Glutamatergic neuron (in vitro differentiated cells): ENCODE measurements around the gene CLDN2. TPM values are rescaled to one million over a fixed set of nuclear protein-coding genes. Genes with fewer than 3 reads are reported as not detected.

Source experiments
- DNase-seq: peaks from one replicate; pipeline ENCODE4 v3.0.0; 2022
- H3K27ac Mint-ChIP-seq: one replicate; pipeline ENCODE4 v1.8.0; 2020; ENCODE audit warnings: mild to moderate bottlenecking, mixed read lengths, inconsistent platforms; ENCODE audit not compliant: unreplicated experiment
- H3K27me3 Mint-ChIP-seq: one replicate; pipeline ENCODE4 v1.8.0; 2020; ENCODE audit warnings: mild to moderate bottlenecking, moderate library complexity, mixed read lengths, inconsistent platforms; ENCODE audit not compliant: unreplicated experiment
- H3K36me3 Mint-ChIP-seq: one replicate; pipeline ENCODE4 v1.8.0; 2020; ENCODE audit warnings: mild to moderate bottlenecking, mixed read lengths, inconsistent platforms; ENCODE audit not compliant: unreplicated experiment
- H3K4me1 Mint-ChIP-seq: one replicate; pipeline ENCODE4 v1.8.0; 2020; ENCODE audit warnings: mild to moderate bottlenecking, low read depth, mixed read lengths, inconsistent platforms; ENCODE audit not compliant: unreplicated experiment
- H3K4me3 Mint-ChIP-seq: one replicate; pipeline ENCODE4 v1.8.0; 2020; ENCODE audit warnings: mild to moderate bottlenecking, mixed read lengths, inconsistent platforms; ENCODE audit not compliant: unreplicated experiment
- H3K9me3 Mint-ChIP-seq: one replicate; pipeline ENCODE4 v1.8.0; 2020; ENCODE audit warnings: mild to moderate bottlenecking, moderate library complexity, mixed read lengths, inconsistent platforms; ENCODE audit not compliant: unreplicated experiment
- CTCF ChIP-seq: fragments of 200-600 bp; sonication (generic); IDR thresholded peaks from one replicate; pipeline ENCODE4 v1.5.0; 2021; ENCODE audit not compliant: partially characterized antibody, unreplicated experiment
- total RNA-seq: library from RNA; stranded (reverse); fragmentation: NEBNext Ultra II Directional; extraction: Animal tissue kit (Norgen Biotek cat#: 25700); gene quantifications from one replicate; pipeline ENCODE4 v1.2.1, GENCODE V29; 2021; ENCODE audit not compliant: unreplicated experiment

CLDN2 gene
- total RNA-seq, 1 donor from 2014 or later = not detected

GRCh38 chrX:106936246-106936645, 16.0 kb downstream of the CLDN2 start:
- H3K27ac Mint-ChIP-seq = no peak overlapping the region
- H3K9me3 Mint-ChIP-seq = peaks cover 2% of the 10 kb centered on the region
- no peaks in the 10 kb centered on the region for H3K4me1 Mint-ChIP-seq
- H3K36me3 Mint-ChIP-seq = no peaks in the 10 kb centered on the region
- no peak for DNase-seq
- no peak for TF ChIP-seq CTCF
- no peak overlapping the region for H3K4me3 Mint-ChIP-seq
- H3K27me3 Mint-ChIP-seq = no peaks in the 10 kb centered on the region

- TF ChIP-seq CTCF = no peak
- Mint-ChIP-seq H3K36me3 (peaks cover 4% of the 10 kb centered on the region), H3K4me1 (peaks cover 4% of the 10 kb centered on the region), H3K27ac (no peak overlapping the region), H3K27me3 (no peaks in the 10 kb centered on the region), H3K4me3 (no peak overlapping the region), H3K9me3 (no peaks in the 10 kb centered on the region)
- no peak for DNase-seq
These were observed 19.4 kb downstream of the CLDN2 start for GRCh38 chrX:106939566-106939965.

- Mint-ChIP-seq H3K27me3 (no peaks in the 10 kb centered on the region), H3K9me3 (no peaks in the 10 kb centered on the region), H3K4me3 (no peak overlapping the region), H3K27ac (no peak overlapping the region), H3K4me1 (peaks cover 4% of the 10 kb centered on the region), H3K36me3 (peaks cover 4% of the 10 kb centered on the region)
- TF ChIP-seq CTCF = no peak
- DNase-seq = no peak
These were observed 19.9 kb downstream of the CLDN2 start for GRCh38 chrX:106940068-106940467.

- Mint-ChIP-seq H3K36me3 (peaks cover 4% of the 10 kb centered on the region), H3K9me3 (no peaks in the 10 kb centered on the region), H3K4me3 (no peak overlapping the region), H3K27me3 (no peaks in the 10 kb centered on the region), H3K27ac (no peak overlapping the region), H3K4me1 (peaks cover 4% of the 10 kb centered on the region)
- no peak for TF ChIP-seq CTCF
- no peak for DNase-seq
These were observed 26.3 kb downstream of the CLDN2 start for GRCh38 chrX:106946464-106946863.

- Mint-ChIP-seq H3K4me3 (no peak overlapping the region), H3K9me3 (no peaks in the 10 kb centered on the region), H3K27ac (no peak overlapping the region), H3K27me3 (no peaks in the 10 kb centered on the region), H3K4me1 (no peaks in the 10 kb centered on the region), H3K36me3 (no peaks in the 10 kb centered on the region)
- no peak for DNase-seq
- no peak for TF ChIP-seq CTCF
These were observed 28.4 kb downstream of the CLDN2 start for GRCh38 chrX:106948641-106949040.
